ENCODE measurements around the gene NEK2.

DNA sequence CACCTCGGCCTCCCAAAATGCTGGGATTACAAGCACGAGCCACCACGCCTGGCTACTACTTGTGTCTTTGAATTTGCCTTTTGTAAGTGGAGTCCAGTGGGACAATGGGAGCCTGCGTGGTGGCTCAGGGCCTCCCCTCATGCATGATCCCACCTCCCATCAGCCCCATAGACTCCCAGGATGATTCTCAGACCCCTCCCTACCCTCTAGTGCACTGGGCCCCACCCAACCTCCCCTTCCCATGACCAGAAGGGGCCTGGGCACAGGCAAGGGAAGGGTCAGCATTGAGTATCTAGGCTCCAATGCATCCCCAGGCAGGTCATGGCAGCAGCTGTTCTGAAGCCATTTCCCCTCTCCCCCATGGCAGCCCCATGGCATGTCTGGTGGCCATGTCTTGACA is 18.7 kb downstream of the NEK2 start:
- TF ChIP-seq POLR2A (IDR thresholded peaks at IDR 0.05; ENCODE audit: extremely low read depth, insufficient read length), result no peak
- TF ChIP-seq, protein P1, sequence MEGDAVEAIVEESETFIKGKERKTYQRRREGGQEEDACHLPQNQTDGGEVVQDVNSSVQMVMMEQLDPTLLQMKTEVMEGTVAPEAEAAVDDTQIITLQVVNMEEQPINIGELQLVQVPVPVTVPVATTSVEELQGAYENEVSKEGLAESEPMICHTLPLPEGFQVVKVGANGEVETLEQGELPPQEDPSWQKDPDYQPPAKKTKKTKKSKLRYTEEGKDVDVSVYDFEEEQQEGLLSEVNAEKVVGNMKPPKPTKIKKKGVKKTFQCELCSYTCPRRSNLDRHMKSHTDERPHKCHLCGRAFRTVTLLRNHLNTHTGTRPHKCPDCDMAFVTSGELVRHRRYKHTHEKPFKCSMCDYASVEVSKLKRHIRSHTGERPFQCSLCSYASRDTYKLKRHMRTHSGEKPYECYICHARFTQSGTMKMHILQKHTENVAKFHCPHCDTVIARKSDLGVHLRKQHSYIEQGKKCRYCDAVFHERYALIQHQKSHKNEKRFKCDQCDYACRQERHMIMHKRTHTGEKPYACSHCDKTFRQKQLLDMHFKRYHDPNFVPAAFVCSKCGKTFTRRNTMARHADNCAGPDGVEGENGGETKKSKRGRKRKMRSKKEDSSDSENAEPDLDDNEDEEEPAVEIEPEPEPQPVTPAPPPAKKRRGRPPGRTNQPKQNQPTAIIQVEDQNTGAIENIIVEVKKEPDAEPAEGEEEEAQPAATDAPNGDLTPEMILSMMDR (IDR thresholded peaks at IDR 0.05; ENCODE audit: low read depth, low read length), result no peak
- TF ChIP-seq, protein P2, sequence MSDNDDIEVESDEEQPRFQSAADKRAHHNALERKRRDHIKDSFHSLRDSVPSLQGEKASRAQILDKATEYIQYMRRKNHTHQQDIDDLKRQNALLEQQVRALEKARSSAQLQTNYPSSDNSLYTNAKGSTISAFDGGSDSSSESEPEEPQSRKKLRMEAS (IDR thresholded peaks at IDR 0.05; ENCODE audit: low read depth, low read length), result no peak
